Measurements from ENCODE around the gene NFYC. TPM values are rescaled to one million over a fixed set of nuclear protein-coding genes. Genes with fewer than 3 reads are reported as not detected.

NFYC gene
- total and polyA plus RNA-seq, 7 experiments from 2014 or later = 36.2 to 88.5 (median 63.4) TPM

GRCh38 chr1:40786995-40787705 lies 95.6 kb downstream of the NFYC start:
- H3K9me3 ChIP-seq (ENCODE audit: control insufficient read depth in 2 of 3, low read length in 3 of 3) = no peaks in the 10 kb centered on the region
- peaks cover 0 to 4% (median 0%) of the 10 kb centered on the region in 5 donors for H3K36me3 Mint-ChIP-seq
- no peak overlapping the region for H3K4me3 ChIP-seq (ENCODE audit: low read length)
- no peak overlapping the region for H3K27ac Mint-ChIP-seq
- POLR2A ChIA-PET = interaction anchor here (1.3 kb wide), 1 partner anchor 8 kb away, joined by 3 read pairs; no protein-coding TSS in a partner anchor
- ATAC-seq = no peak
- intact Hi-C loops (cut with micrococcal nuclease) = no loop called here
- H3K4me3 Mint-ChIP-seq = no peak overlapping the region
- H3K36me3 ChIP-seq (ENCODE audit: control insufficient read depth in 2 of 3, insufficient read depth in 3 of 3, low read length in 3 of 3) = no peaks in the 10 kb centered on the region
- peaks cover 0 to 2% (median 0%) of the 10 kb centered on the region in 11 donors for H3K9me3 Mint-ChIP-seq
- peaks cover 0 to 5% of the 10 kb centered on the region in 2 donors for H3K4me1 ChIP-seq (ENCODE audit: control insufficient read depth in 2 of 2, insufficient read depth in 2 of 2, low read length in 2 of 2)
- H3K4me1 Mint-ChIP-seq = peaks cover 0 to 16% (median 6%) of the 10 kb centered on the region in 7 donors
- H3K27ac ChIP-seq (ENCODE audit: low read depth, low read length) = no peak overlapping the region
- H3K27me3 ChIP-seq (ENCODE audit: control insufficient read depth in 2 of 2, insufficient read depth in 2 of 2, low read length in 2 of 2) = peaks cover 0 to 8% of the 10 kb centered on the region in 2 donors
- peaks cover 11 to 34% (median 23%) of the 10 kb centered on the region in 5 donors for H3K27me3 Mint-ChIP-seq
- no peak for DNase-seq
- CTCF ChIA-PET = interaction anchor here (0.6 kb wide), 1 partner anchor 12 kb away, joined by 5 read pairs; no protein-coding TSS in a partner anchor

- Histone ChIP-seq H3K27me3 (ENCODE audit: control insufficient read depth in 2 of 2, insufficient read depth in 2 of 2, low read length in 2 of 2) (peaks cover 0 to 5% of the 10 kb centered on the region in 2 donors), H3K9me3 (ENCODE audit: control insufficient read depth in 2 of 3, low read length in 3 of 3) (no peaks in the 10 kb centered on the region), H3K4me3 (ENCODE audit: low read length) (no peak overlapping the region), H3K36me3 (ENCODE audit: control insufficient read depth in 2 of 3, insufficient read depth in 3 of 3, low read length in 3 of 3) (no peaks in the 10 kb centered on the region), H3K4me1 (ENCODE audit: control insufficient read depth in 2 of 2, insufficient read depth in 2 of 2, low read length in 2 of 2) (peaks cover 0 to 4% of the 10 kb centered on the region in 2 donors), H3K27ac (ENCODE audit: low read depth, low read length) (no peak overlapping the region)
- Mint-ChIP-seq H3K27me3 (peaks cover 10 to 27% (median 19%) of the 10 kb centered on the region in 5 donors), H3K4me1 (peaks cover 0 to 15% (median 5%) of the 10 kb centered on the region in 7 donors), H3K4me3 (no peak overlapping the region), H3K9me3 (peaks cover 0 to 2% (median 0%) of the 10 kb centered on the region in 11 donors), H3K27ac (no peak overlapping the region), H3K36me3 (peaks cover 0 to 4% (median 0%) of the 10 kb centered on the region in 5 donors)
- DNase-seq (no peak), ATAC-seq (no peak)
- POLR2A ChIA-PET = interaction anchor here (1.7 kb wide), 1 partner anchor 13 kb away, joined by 3 read pairs; no protein-coding TSS in a partner anchor
- CTCF ChIA-PET = no interaction called here
- intact Hi-C loops (cut with micrococcal nuclease) = no loop called here
These were observed 96.4 kb downstream of the NFYC start for GRCh38 chr1:40787737-40788560.

GRCh38 chr1:40788561-40789341 lies 97.2 kb downstream of the NFYC start:
- H3K36me3 ChIP-seq (ENCODE audit: control insufficient read depth in 2 of 3, insufficient read depth in 3 of 3, low read length in 3 of 3) = no peaks in the 10 kb centered on the region
- POLR2A ChIA-PET = interaction anchor here (1.7 kb wide), 1 partner anchor 14 kb away, joined by 3 read pairs; no protein-coding TSS in a partner anchor
- intact Hi-C loops (cut with micrococcal nuclease) = no loop called here

GRCh38 chr1:40789342-40789598 lies 97.8 kb downstream of the NFYC start:
- POLR2A ChIA-PET = interaction anchor here (1.7 kb wide), 1 partner anchor 14 kb away, joined by 3 read pairs; no protein-coding TSS in a partner anchor
- intact Hi-C loops (cut with micrococcal nuclease) = no loop called here
- H3K9me3 ChIP-seq (ENCODE audit: control insufficient read depth in 2 of 3, low read length in 3 of 3) = no peaks in the 10 kb centered on the region
- no peaks in the 10 kb centered on the region for H3K36me3 Mint-ChIP-seq
- no peak overlapping the region for H3K27ac Mint-ChIP-seq
- H3K36me3 ChIP-seq (ENCODE audit: control insufficient read depth in 2 of 3, insufficient read depth in 3 of 3, low read length in 3 of 3) = no peaks in the 10 kb centered on the region
- H3K4me3 Mint-ChIP-seq = no peak overlapping the region
- no peaks in the 10 kb centered on the region for H3K4me1 ChIP-seq (ENCODE audit: control insufficient read depth in 2 of 2, insufficient read depth in 2 of 2, low read length in 2 of 2)
- ATAC-seq = no peak
- peaks cover 0 to 5% of the 10 kb centered on the region in 2 donors for H3K27me3 ChIP-seq (ENCODE audit: control insufficient read depth in 2 of 2, insufficient read depth in 2 of 2, low read length in 2 of 2)
- peaks cover 5 to 27% (median 14%) of the 10 kb centered on the region in 5 donors for H3K27me3 Mint-ChIP-seq
- CTCF ChIA-PET = no interaction called here
- peaks cover 0 to 10% (median 8%) of the 10 kb centered on the region in 7 donors for H3K4me1 Mint-ChIP-seq
- DNase-seq = no peak
- H3K9me3 Mint-ChIP-seq = peaks cover 0 to 2% (median 0%) of the 10 kb centered on the region in 11 donors
- no peak overlapping the region for H3K4me3 ChIP-seq (ENCODE audit: low read length)
- H3K27ac ChIP-seq (ENCODE audit: low read depth, low read length) = no peak overlapping the region

More at GRCh38 chr1:40788561-40789341, 97.2 kb downstream of the NFYC start:
- Histone ChIP-seq H3K27me3 (ENCODE audit: control insufficient read depth in 2 of 2, insufficient read depth in 2 of 2, low read length in 2 of 2) (peaks cover 0 to 5% of the 10 kb centered on the region in 2 donors), H3K9me3 (ENCODE audit: control insufficient read depth in 2 of 3, low read length in 3 of 3) (no peaks in the 10 kb centered on the region), H3K4me1 (ENCODE audit: control insufficient read depth in 2 of 2, insufficient read depth in 2 of 2, low read length in 2 of 2) (no peaks in the 10 kb centered on the region), H3K27ac (ENCODE audit: low read depth, low read length) (no peak overlapping the region), H3K4me3 (ENCODE audit: low read length) (no peak overlapping the region)
- DNase-seq (no peak), ATAC-seq (no peak)
- H3K36me3 Mint-ChIP-seq = no peaks in the 10 kb centered on the region
- peaks cover 0 to 2% (median 0%) of the 10 kb centered on the region in 11 donors for H3K9me3 Mint-ChIP-seq
- CTCF ChIA-PET = no interaction called here
- H3K27ac Mint-ChIP-seq = no peak overlapping the region
- no peak overlapping the region for H3K4me3 Mint-ChIP-seq
- peaks cover 0 to 10% (median 4%) of the 10 kb centered on the region in 7 donors for H3K4me1 Mint-ChIP-seq
- H3K27me3 Mint-ChIP-seq = peaks cover 5 to 28% (median 14%) of the 10 kb centered on the region in 5 donors

- CTCF ChIA-PET = interaction anchor here (1.2 kb wide), 1 partner anchor 15 kb away, joined by 4 read pairs; no protein-coding TSS in a partner anchor
- no peak overlapping the region for H3K27ac Mint-ChIP-seq
- H3K36me3 Mint-ChIP-seq = no peaks in the 10 kb centered on the region
These were observed 98.3 kb downstream of the NFYC start for GRCh38 chr1:40789661-40790430.

More at GRCh38 chr1:40789661-40790430, 98.3 kb downstream of the NFYC start:
- no peak for DNase-seq
- H3K9me3 ChIP-seq (ENCODE audit: control insufficient read depth in 2 of 3, low read length in 3 of 3) = no peaks in the 10 kb centered on the region
- no peak overlapping the region for H3K27ac ChIP-seq (ENCODE audit: low read depth, low read length)
- no peak overlapping the region for H3K4me3 Mint-ChIP-seq
- H3K27me3 ChIP-seq (ENCODE audit: control insufficient read depth in 2 of 2, insufficient read depth in 2 of 2, low read length in 2 of 2) = peaks cover 0 to 2% of the 10 kb centered on the region in 2 donors
- no peaks in the 10 kb centered on the region for H3K9me3 Mint-ChIP-seq
- intact Hi-C loops (cut with micrococcal nuclease) = no loop called here
- ATAC-seq = no peak
- no peak overlapping the region for H3K4me3 ChIP-seq (ENCODE audit: low read length)
- peaks cover 0 to 5% of the 10 kb centered on the region in 2 donors for H3K4me1 ChIP-seq (ENCODE audit: control insufficient read depth in 2 of 2, insufficient read depth in 2 of 2, low read length in 2 of 2)
- peaks cover 5 to 21% (median 10%) of the 10 kb centered on the region in 5 donors for H3K27me3 Mint-ChIP-seq
- no peaks in the 10 kb centered on the region for H3K36me3 ChIP-seq (ENCODE audit: control insufficient read depth in 2 of 3, insufficient read depth in 3 of 3, low read length in 3 of 3)
- POLR2A ChIA-PET = interaction anchor here (1.7 kb wide), 1 partner anchor 15 kb away, joined by 3 read pairs; no protein-coding TSS in a partner anchor
- peaks cover 0 to 11% (median 8%) of the 10 kb centered on the region in 7 donors for H3K4me1 Mint-ChIP-seq
